OCI-LY7 (cell line): ENCODE results near the gene RAB6A. TPM values are rescaled to one million over a fixed set of nuclear protein-coding genes. Genes with fewer than 3 reads are reported as not detected.
A peak's percentile ranks its signal among the peaks of the same experiment; 100 is the strongest.

Experiments used
- BruUV-seq: library from RNA; stranded (reverse); fragments of 400-500 nt; replicated peaks from 2 replicates; lab custom pipeline; 2021; lab: Mats Ljungman, UMichigan
- CTCF ChIA-PET: fragments of 300-600 bp; sonication (Branson Sonifier 250); formaldehyde crosslinking; loops from one replicate; lab custom pipeline; 2022; ENCODE audit warnings: antibody characterized with exemption; ENCODE audit not compliant: unreplicated experiment; lab: Charles Lee
- POLR2A ChIA-PET: fragments of 300-600 bp; sonication (Branson Sonifier 250); formaldehyde crosslinking; loops from one replicate; lab custom pipeline; 2022; ENCODE audit warnings: antibody characterized with exemption; lab: Charles Lee
- DNase-seq: peaks from one replicate; pipeline ENCODE4 v3.0.0-alpha.2; 2015; ENCODE audit warnings: low spot score
- H2AFZ ChIP-seq: fragments of 200-600 bp; sonication (generic), shearing (Covaris generic); 2 replicates; pipeline ENCODE4 v1.6.1; 2014; ENCODE audit warnings: mild to moderate bottlenecking, antibody characterized with exemption, low read length, moderate library complexity
- H3K27ac ChIP-seq: fragments of 200-600 bp; sonication (generic); 2 replicates; pipeline ENCODE4 v1.5.1; 2014; ENCODE audit warnings: mixed run types, low read depth, mild to moderate bottlenecking, moderate library complexity, low read length, inconsistent platforms; ENCODE audit not compliant: poor library complexity, severe bottlenecking
- H3K36me3 ChIP-seq: fragments of 200-600 bp; sonication (generic); 2 replicates; pipeline ENCODE4 v1.6.1; 2014; ENCODE audit warnings: mild to moderate bottlenecking, antibody characterized with exemption, low read length, moderate library complexity, mixed read lengths; ENCODE audit not compliant: insufficient read depth
- H3K4me1 ChIP-seq: fragments of 200-600 bp; sonication (generic); 2 replicates; pipeline ENCODE4 v1.5.1; 2014; ENCODE audit warnings: mild to moderate bottlenecking, low read length; ENCODE audit not compliant: insufficient read depth, poor library complexity, severe bottlenecking
- H3K4me2 ChIP-seq: fragments of 200-600 bp; sonication (generic); 2 replicates; pipeline ENCODE4 v1.6.1; 2014; ENCODE audit warnings: mild to moderate bottlenecking, low read length
- H3K4me3 ChIP-seq: fragments of 200-600 bp; sonication (generic); 2 replicates; pipeline ENCODE4 v1.5.1; 2014; ENCODE audit warnings: mild to moderate bottlenecking, low read depth, low read length; ENCODE audit not compliant: poor library complexity, severe bottlenecking
- H3K79me2 ChIP-seq: fragments of 200-600 bp; sonication (generic); 2 replicates; pipeline ENCODE4 v1.6.1; 2016; ENCODE audit warnings: low read depth, mild to moderate bottlenecking, low read length, moderate library complexity, mixed read lengths; ENCODE audit not compliant: insufficient read depth
- H3K9me2 ChIP-seq: fragments of 200-600 bp; sonication (generic); 2 replicates; pipeline ENCODE4 v1.6.1; 2016; ENCODE audit warnings: mild to moderate bottlenecking, low read length, mixed read lengths; ENCODE audit not compliant: insufficient read depth
- H3K9me3 ChIP-seq: fragments of 200-600 bp; sonication (generic); 2 replicates; pipeline ENCODE4 v1.6.1; 2014; ENCODE audit warnings: mild to moderate bottlenecking, mixed run types, low read length, mixed read lengths
- H4K20me1 ChIP-seq: fragments of 200-600 bp; sonication (generic); 2 replicates; pipeline ENCODE4 v1.6.1; 2014; ENCODE audit warnings: mild to moderate bottlenecking, antibody characterized with exemption, low read length, moderate library complexity, mixed read lengths; ENCODE audit not compliant: insufficient read depth
- EZH2phosphoT487 ChIP-seq: fragments of 200-600 bp; sonication (generic); IDR thresholded peaks from 2 replicates; pipeline ENCODE4 v1.6.1; 2018; ENCODE audit warnings: low read depth, borderline replicate concordance, mild to moderate bottlenecking, mixed run types, antibody characterized with exemption, low read length, moderate library complexity, mixed read lengths
- intact Hi-C: fragments of 100-400 bp; cut with micrococcal nuclease; formaldehyde crosslinking; loops from one replicate; pipeline ENCODE4 v1.10.0; 2022; ENCODE audit not compliant: unreplicated experiment
- total RNA-seq, 2 experiments: library from RNA; depleted of rRNA in 1 of 2; stranded (reverse); fragments of >200 nt in 1 of 2; shearing (Covaris generic) in 1 of 2; gene quantifications; 2 replicates each; pipeline ENCODE4 v1.2.3, GENCODE V29; 2014 to 2022
- TF ChIP-seq, protein P1 (sequence below): fragments of 200-600 bp; sonication (generic); conservative IDR thresholded peaks from 2 replicates; pipeline ENCODE4 v1.5.1; 2014; ENCODE audit warnings: mild to moderate bottlenecking, antibody characterized with exemption, low read length, moderate library complexity, mixed read lengths

The RAB6A gene
- total RNA-seq, 2 experiments from 2014 or later = 46.5 to 72.9 TPM

DNA sequence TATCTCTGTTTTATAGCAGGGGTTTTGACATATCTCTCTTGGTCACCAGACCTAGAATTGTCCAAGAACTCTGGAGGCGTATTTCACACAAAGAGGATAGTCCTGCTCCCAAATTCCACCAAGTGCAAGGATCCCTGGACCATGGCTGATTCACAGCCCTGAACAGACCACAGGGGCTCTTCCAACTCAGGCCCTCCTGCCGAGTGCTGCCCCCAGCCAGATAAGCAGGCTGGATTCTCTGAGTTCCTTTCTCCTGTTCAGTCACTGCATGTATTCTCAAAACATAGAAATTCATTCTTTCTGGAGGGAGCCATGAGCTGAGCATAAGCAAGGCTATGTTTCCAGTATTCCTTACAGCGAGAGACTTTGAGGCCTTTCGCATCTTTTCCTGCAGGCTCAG, 127.9 kb downstream of the RAB6A start:
- no peak for TF ChIP-seq EZH2phosphoT487
- TF ChIP-seq, protein P1, sequence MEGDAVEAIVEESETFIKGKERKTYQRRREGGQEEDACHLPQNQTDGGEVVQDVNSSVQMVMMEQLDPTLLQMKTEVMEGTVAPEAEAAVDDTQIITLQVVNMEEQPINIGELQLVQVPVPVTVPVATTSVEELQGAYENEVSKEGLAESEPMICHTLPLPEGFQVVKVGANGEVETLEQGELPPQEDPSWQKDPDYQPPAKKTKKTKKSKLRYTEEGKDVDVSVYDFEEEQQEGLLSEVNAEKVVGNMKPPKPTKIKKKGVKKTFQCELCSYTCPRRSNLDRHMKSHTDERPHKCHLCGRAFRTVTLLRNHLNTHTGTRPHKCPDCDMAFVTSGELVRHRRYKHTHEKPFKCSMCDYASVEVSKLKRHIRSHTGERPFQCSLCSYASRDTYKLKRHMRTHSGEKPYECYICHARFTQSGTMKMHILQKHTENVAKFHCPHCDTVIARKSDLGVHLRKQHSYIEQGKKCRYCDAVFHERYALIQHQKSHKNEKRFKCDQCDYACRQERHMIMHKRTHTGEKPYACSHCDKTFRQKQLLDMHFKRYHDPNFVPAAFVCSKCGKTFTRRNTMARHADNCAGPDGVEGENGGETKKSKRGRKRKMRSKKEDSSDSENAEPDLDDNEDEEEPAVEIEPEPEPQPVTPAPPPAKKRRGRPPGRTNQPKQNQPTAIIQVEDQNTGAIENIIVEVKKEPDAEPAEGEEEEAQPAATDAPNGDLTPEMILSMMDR = no peak
- no peak overlapping the region for H3K27ac ChIP-seq
- BruUV-seq = no TSS peak
- no peaks in the 10 kb centered on the region for H4K20me1 ChIP-seq
- no peaks in the 10 kb centered on the region for H3K79me2 ChIP-seq
- H3K9me3 ChIP-seq = no peaks in the 10 kb centered on the region
- ChIA-PET POLR2A (no interaction called here), CTCF (no interaction called here)
- intact Hi-C loops = no loop called here
- H3K36me3 ChIP-seq = no peaks in the 10 kb centered on the region
- H2AFZ ChIP-seq = no peak overlapping the region
- no peaks in the 10 kb centered on the region for H3K4me1 ChIP-seq
- no peak for DNase-seq
- H3K4me2 ChIP-seq = no peak overlapping the region
- no peak overlapping the region for H3K4me3 ChIP-seq
- H3K9me2 ChIP-seq = no peaks in the 10 kb centered on the region

DNA sequence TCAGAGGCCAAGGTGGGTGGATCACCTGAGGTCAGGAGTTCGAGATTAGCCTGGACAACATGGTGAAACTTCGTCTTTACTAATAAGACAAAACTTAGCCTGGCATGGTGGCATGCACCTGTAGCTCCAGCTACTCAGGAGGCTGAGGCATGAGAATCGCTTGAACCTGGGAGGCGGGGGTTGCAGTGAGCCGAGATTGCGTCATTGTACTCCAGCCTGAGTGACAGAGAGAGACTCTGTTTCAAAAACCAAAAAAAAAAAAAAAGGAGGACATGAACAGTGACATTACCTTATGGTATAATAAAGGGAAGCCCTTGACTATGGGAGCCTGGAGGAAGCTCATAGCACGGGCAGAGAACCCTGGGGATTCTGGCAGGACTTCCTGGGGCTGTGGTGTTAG, 131.0 kb downstream of the RAB6A start:
- Histone ChIP-seq H3K9me2 (no peaks in the 10 kb centered on the region), H3K27ac (no peak overlapping the region), H3K79me2 (no peaks in the 10 kb centered on the region), H4K20me1 (no peaks in the 10 kb centered on the region), H3K4me2 (no peak overlapping the region), H3K4me1 (no peaks in the 10 kb centered on the region), H3K4me3 (no peak overlapping the region), H3K9me3 (no peaks in the 10 kb centered on the region), H3K36me3 (no peaks in the 10 kb centered on the region), H2AFZ (no peak overlapping the region)
- no TSS peak for BruUV-seq
- TF ChIP-seq, protein P1 = no peak
- TF ChIP-seq EZH2phosphoT487 = no peak
- intact Hi-C loops = loop anchor here (5.0 kb wide), 1 partner anchor 302 kb away; no protein-coding TSS in a partner anchor
- DNase-seq = no peak
- ChIA-PET POLR2A (interaction anchor here (0.6 to 1.0 kb wide), 2 partner anchors 151 to 1194 kb away, joined by 3 to 4 read pairs; no protein-coding TSS in a partner anchor), CTCF (no interaction called here)

DNA sequence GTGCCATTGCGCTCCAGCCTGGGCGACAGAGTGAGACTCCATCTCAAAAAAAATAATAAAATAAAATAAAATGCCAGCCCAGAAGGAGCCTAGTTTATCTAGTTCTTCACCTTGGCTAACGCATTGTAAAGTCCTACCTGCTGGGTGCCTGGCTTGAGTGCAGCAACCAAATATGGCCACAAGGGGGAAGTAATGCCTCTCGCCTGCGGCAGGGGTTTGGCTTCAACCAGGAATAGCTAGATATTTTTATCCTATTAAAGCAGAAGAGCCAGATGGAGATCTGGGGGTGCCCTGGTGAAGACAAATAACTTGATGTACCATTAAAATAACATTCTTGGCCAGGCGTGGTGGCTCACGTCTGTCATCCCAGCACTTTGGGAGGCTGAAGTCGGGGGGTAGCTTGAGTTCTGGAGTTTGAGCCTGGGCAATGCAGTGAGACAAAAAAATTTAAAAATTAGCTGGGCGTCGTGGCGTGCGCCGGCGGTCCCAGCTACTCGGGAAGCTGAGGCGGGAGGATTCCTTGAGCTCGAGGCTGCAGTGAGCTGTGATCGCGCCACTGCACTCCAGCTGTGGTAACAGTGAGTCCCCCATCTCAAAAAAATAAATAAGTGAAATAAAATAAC, 135.1 kb downstream of the RAB6A start:
- Histone ChIP-seq H3K4me3 (no peak overlapping the region), H3K4me2 (no peak overlapping the region), H3K79me2 (no peaks in the 10 kb centered on the region), H3K9me2 (no peaks in the 10 kb centered on the region), H3K4me1 (no peaks in the 10 kb centered on the region), H4K20me1 (no peaks in the 10 kb centered on the region), H3K27ac (no peak overlapping the region), H3K36me3 (no peaks in the 10 kb centered on the region), H3K9me3 (no peaks in the 10 kb centered on the region), H2AFZ (0 out of 2 replicates have a peak overlapping the region, but pooled peaks have one; percentile 33)
- no TSS peak for BruUV-seq
- DNase-seq = peak; percentile 73
- no peak for TF ChIP-seq EZH2phosphoT487
- TF ChIP-seq, protein P1 = peak; percentile 88
- intact Hi-C loops = loop anchor here (1.0 to 5.0 kb wide), 2 partner anchors 35 to 306 kb away; no protein-coding TSS in a partner anchor
- POLR2A ChIA-PET = interaction anchor here (0.6 to 0.9 kb wide), 6 partner anchors 9 to 941 kb away, joined by 3 to 6 read pairs (median 4); no protein-coding TSS in a partner anchor
- CTCF ChIA-PET = interaction anchor here (0.5 to 0.9 kb wide), 3 partner anchors 34 to 113 kb away, joined by 3 read pairs; no protein-coding TSS in a partner anchor
